ENCODE results near the gene PPP2R3B.
"Not testable (repeated sequence)": the region's sequence is repeated elsewhere in the genome, so short reads cannot be mapped to it uniquely, and the experiment has no call there.

PPP2R3B gene

DNA sequence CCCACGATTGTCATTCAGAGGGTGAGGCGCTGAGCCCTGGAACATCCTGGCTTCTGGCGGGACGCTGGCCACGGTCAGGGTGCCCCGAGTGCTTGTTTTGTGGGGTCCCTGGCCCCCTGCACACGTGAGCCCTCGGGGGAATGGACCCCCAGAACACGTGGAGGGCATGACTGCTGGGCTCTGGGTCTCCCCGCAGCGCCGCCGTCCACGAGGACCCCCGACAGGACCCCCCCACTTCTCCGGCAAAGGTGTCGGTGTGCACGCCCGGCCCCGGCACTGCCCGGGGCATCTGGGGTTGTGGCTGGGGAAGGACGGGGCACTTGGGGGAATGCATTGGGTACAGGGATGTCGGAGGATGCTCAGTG lies 54.2 kb downstream of the PPP2R3B start:
- TF ChIP-seq, protein P1, sequence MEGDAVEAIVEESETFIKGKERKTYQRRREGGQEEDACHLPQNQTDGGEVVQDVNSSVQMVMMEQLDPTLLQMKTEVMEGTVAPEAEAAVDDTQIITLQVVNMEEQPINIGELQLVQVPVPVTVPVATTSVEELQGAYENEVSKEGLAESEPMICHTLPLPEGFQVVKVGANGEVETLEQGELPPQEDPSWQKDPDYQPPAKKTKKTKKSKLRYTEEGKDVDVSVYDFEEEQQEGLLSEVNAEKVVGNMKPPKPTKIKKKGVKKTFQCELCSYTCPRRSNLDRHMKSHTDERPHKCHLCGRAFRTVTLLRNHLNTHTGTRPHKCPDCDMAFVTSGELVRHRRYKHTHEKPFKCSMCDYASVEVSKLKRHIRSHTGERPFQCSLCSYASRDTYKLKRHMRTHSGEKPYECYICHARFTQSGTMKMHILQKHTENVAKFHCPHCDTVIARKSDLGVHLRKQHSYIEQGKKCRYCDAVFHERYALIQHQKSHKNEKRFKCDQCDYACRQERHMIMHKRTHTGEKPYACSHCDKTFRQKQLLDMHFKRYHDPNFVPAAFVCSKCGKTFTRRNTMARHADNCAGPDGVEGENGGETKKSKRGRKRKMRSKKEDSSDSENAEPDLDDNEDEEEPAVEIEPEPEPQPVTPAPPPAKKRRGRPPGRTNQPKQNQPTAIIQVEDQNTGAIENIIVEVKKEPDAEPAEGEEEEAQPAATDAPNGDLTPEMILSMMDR (IDR thresholded peaks at IDR 0.05; ENCODE audit: low read depth, low read length), result no peak
- TF ChIP-seq POLR2A (IDR thresholded peaks at IDR 0.05; ENCODE audit: extremely low read depth, insufficient read length), result no peak
- TF ChIP-seq, protein P2, sequence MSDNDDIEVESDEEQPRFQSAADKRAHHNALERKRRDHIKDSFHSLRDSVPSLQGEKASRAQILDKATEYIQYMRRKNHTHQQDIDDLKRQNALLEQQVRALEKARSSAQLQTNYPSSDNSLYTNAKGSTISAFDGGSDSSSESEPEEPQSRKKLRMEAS (IDR thresholded peaks at IDR 0.05; ENCODE audit: low read depth, low read length), result no peak
- TF ChIP-seq MYC (IDR thresholded peaks at IDR 0.05; ENCODE audit: low read depth, low read length), result no peak
- no peak for DNase-seq (ENCODE audit: low read depth)
- no peak overlapping the region for H3K4me3 ChIP-seq (ENCODE audit: low read depth, low read length)

DNA sequence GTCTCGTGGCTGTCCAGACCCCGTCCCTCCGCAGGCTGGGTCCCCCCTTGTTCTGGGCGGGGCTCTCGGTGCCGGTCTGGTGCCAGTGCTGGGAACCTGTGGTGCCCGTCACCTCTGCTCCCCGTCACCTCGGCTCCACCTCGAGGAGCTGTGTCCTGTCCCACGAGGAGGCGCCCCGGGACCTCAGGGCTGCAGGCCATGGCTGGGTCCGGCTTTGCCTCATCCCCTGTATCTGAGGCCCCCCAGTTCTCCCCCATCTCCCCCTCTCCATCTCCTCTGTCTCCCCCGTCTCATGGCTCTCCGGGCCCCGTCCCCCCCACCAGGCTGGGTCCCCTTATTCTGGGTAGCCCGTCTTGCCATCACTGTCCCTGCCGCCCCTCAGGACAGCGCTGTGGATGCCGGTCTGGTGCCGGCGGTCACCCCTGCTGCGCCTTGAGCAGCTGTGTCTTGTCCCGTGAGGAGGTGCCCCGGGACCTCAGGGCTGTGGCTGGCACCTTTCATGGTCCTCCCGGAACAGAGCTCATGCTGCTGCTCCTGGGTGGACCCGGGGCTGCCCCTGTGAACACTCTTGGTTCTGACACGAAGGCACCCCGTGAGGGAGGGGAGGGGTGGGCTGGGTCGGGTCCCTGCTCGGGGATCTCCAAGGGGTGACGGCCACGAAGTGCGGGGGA lies 54.7 kb downstream of the PPP2R3B start:
- no peak overlapping the region for H3K4me3 ChIP-seq (ENCODE audit: low read depth, low read length)
- DNase-seq (ENCODE audit: low read depth), result no peak
- TF ChIP-seq, protein P2 (IDR thresholded peaks at IDR 0.05; ENCODE audit: low read depth, low read length), result no peak
- TF ChIP-seq POLR2A (IDR thresholded peaks at IDR 0.05; ENCODE audit: extremely low read depth, insufficient read length) (no peak), MYC (IDR thresholded peaks at IDR 0.05; ENCODE audit: low read depth, low read length) (no peak)
- TF ChIP-seq, protein P1 (IDR thresholded peaks at IDR 0.05; ENCODE audit: low read depth, low read length), result no peak

DNA sequence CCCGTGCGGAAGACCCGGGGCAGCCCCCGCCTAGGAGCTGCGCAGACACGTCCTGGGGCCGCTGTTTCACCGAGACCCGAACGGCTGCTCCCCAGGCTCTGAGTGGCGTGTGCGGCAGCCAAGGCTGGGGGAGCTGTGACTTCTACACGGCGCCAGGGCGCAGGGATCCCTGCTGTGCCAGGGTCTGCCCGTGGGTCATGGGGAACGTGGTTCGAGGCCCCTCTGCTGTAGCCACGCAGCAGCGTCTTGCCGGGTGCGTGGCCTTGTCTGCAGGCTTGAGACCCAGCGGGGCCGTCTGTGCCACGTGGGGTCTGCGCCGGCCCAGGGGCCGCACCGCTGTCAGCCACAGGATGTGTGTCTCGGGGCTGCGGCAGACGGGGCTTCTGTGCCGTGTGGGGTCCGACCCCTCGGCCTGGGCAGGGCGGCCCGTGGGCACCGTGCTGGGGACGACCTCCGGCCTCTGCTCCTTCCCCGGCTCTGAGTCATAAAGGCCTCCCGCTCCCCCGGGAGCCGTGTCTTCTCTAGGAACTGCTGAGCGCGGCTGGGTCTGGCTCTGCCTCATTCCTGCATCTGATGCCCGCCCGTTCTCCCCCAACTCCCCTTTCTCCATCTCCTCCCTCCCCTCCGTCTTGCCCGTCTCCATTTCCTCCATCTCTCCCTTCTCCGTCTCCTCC lies 55.4 kb downstream of the PPP2R3B start:
- DNase-seq (ENCODE audit: low read depth), result peak; percentile 56
- TF ChIP-seq MYC (IDR thresholded peaks at IDR 0.05; ENCODE audit: low read depth, low read length) (no peak), POLR2A (IDR thresholded peaks at IDR 0.05; ENCODE audit: extremely low read depth, insufficient read length) (no peak)
- TF ChIP-seq, protein P1 (IDR thresholded peaks at IDR 0.05; ENCODE audit: low read depth, low read length), result no peak
- TF ChIP-seq, protein P2 (IDR thresholded peaks at IDR 0.05; ENCODE audit: low read depth, low read length), result no peak
- no peak overlapping the region for H3K4me3 ChIP-seq (ENCODE audit: low read depth, low read length)

DNA sequence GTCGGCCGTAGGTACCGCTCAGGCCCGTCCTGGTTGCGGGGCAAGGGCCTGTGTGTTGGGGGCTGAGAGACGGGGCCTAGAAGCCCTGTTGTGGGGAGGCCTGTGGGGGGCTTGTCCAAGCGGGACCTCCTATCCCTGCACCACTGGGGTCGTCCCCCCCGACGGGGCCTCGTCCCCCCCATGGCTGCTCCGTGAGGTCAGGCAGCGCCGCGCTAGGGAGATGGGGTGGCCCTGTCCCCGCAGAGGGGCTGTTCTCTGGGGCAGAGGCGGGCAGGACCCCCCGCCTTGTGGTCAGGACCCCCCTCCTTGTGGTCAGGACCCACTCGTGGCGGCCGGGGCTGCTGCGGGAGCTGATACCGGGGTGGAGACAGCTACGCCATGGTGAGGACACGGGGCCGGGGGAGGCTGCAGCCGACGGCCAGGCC lies 56.0 kb downstream of the PPP2R3B start:
- DNase-seq (ENCODE audit: low read depth), result no peak
- TF ChIP-seq, protein P1 (IDR thresholded peaks at IDR 0.05; ENCODE audit: low read depth, low read length), result no peak
- TF ChIP-seq, protein P2 (IDR thresholded peaks at IDR 0.05; ENCODE audit: low read depth, low read length), result no peak
- no peak for TF ChIP-seq POLR2A (IDR thresholded peaks at IDR 0.05; ENCODE audit: extremely low read depth, insufficient read length)
- TF ChIP-seq MYC (IDR thresholded peaks at IDR 0.05; ENCODE audit: low read depth, low read length), result no peak
- H3K4me3 ChIP-seq (ENCODE audit: low read depth, low read length), result no peak overlapping the region

DNA sequence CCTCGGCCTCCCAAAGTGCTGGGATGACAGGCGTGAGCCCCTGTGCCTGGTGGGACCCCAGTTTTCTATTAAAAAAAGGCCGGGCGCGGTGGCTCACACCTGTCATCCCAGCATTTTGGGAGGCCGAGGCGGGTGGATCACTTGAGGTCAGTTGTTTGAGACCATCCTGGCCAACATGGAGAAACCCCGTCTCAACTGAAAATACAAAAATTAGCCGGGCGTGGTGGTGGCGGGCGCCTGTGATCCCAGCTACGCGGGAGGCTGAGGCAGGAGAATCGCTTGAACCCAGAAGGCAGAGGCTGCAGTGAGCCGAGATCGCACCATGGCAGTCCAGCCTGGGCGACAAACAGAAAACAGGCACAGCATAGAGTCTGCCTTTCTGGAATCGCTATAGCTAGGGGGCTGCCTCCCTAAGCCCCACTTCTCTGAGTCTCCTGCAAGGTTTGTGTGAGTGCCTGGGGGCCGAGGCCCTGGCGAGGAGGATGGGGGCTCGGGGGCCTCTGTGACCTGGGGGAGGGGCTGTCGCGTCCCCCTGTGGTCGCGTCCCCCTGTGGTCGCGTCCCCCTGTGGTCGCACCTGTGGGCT lies 56.5 kb downstream of the PPP2R3B start:
- DNase-seq (ENCODE audit: low read depth); H3K4me3 ChIP-seq (ENCODE audit: low read depth, low read length): not testable (repeated sequence)

DNA sequence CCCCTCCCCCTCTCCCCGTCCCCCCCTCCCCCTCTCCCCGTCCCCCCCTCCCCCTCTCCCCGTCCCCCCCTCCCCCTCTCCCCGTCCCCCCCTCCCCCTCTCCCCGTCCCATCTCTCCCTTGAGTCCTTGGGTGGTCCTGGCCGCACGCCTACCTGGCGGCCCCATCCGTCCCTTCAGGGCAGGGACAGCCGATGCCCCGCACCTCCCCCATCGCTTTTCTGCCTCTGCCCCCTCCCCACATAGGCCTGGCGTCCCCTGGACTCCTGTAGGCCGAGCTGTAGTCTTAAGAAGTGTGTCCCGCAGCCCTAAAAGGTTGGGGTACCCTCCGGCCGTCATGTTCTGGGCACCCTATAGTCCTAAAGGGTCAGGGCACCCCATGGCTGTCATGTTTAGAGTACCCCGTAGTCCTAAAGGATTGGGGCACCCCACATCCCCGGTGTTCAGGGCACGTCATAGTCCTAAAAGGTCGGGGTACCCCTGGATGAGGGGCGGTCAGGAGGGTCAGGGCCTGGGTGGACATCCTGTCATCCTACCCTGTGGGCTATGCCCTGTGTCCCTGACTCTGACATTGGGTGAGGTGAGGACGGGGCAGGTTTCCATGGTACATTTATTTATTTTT lies 57.3 kb downstream of the PPP2R3B start:
- TF ChIP-seq POLR2A (IDR thresholded peaks at IDR 0.05; ENCODE audit: extremely low read depth, insufficient read length) (no peak), MYC (IDR thresholded peaks at IDR 0.05; ENCODE audit: low read depth, low read length) (no peak)
- TF ChIP-seq, protein P2 (IDR thresholded peaks at IDR 0.05; ENCODE audit: low read depth, low read length), result no peak
- TF ChIP-seq, protein P1 (IDR thresholded peaks at IDR 0.05; ENCODE audit: low read depth, low read length), result no peak
- DNase-seq (ENCODE audit: low read depth), result no peak
- no peak overlapping the region for H3K4me3 ChIP-seq (ENCODE audit: low read depth, low read length)

All from NB4 (cell line).